ENCODE results near the gene NUDCD3.

NUDCD3 gene

GRCh38 chr7:44331682-44332081 is 158.8 kb downstream of the NUDCD3 start:
- Mint-ChIP-seq H3K27me3 (peaks cover 12 to 38% of the 10 kb centered on the region in 2 donors), H3K27ac (no peak overlapping the region), H3K4me3 (no peak overlapping the region), H3K9me3 (peaks cover 11 to 12% of the 10 kb centered on the region in 2 donors), H3K4me1 (peaks cover under 1 to 2% of the 10 kb centered on the region in 2 donors), H3K36me3 (peaks cover 2 to 7% of the 10 kb centered on the region in 2 donors)
- DNase-seq: no peak
- ATAC-seq (replicated peaks): no peak

- Mint-ChIP-seq H3K27ac (no peak overlapping the region), H3K27me3 (peaks cover 23 to 44% of the 10 kb centered on the region in 2 donors), H3K9me3 (peaks cover 0 to 4% of the 10 kb centered on the region in 2 donors), H3K4me1 (peaks cover 7 to 14% of the 10 kb centered on the region in 2 donors), H3K36me3 (peaks cover 0 to 2% of the 10 kb centered on the region in 2 donors), H3K4me3 (no peak overlapping the region)
- DNase-seq (no peak), ATAC-seq (replicated peaks) (no peak)
Measured at GRCh38 chr7:44330331-44330730, 160.1 kb downstream of the NUDCD3 start.

GRCh38 chr7:44329888-44330287 is 160.6 kb downstream of the NUDCD3 start:
- ATAC-seq (replicated peaks) (no peak), DNase-seq (no peak)
- peaks cover 0 to 4% of the 10 kb centered on the region in 2 donors for H3K9me3 Mint-ChIP-seq
- H3K36me3 Mint-ChIP-seq: peaks cover 0 to 2% of the 10 kb centered on the region in 2 donors
- peaks cover 23 to 44% of the 10 kb centered on the region in 2 donors for H3K27me3 Mint-ChIP-seq
- H3K27ac Mint-ChIP-seq: no peak overlapping the region
- H3K4me1 Mint-ChIP-seq: peaks cover 7 to 14% of the 10 kb centered on the region in 2 donors
- no peak overlapping the region for H3K4me3 Mint-ChIP-seq

Measured in stimulated activated naive B cell treated with anti-CD40 and anti-IgM and Interleukin-4, amounts not matched to agents 10 μg/mL and 1 μg/mL and 100 μg/mL, for 72 hours (primary cell).